ENCODE measurements around the gene TMCC1. TPM values are rescaled to one million over a fixed set of nuclear protein-coding genes. Genes with fewer than 3 reads are reported as not detected.

TMCC1 gene
- polyA plus RNA-seq, 2 of the 4 experiments (the other 2 are of a cell fraction): 30.3 to 75.7 TPM

DNA sequence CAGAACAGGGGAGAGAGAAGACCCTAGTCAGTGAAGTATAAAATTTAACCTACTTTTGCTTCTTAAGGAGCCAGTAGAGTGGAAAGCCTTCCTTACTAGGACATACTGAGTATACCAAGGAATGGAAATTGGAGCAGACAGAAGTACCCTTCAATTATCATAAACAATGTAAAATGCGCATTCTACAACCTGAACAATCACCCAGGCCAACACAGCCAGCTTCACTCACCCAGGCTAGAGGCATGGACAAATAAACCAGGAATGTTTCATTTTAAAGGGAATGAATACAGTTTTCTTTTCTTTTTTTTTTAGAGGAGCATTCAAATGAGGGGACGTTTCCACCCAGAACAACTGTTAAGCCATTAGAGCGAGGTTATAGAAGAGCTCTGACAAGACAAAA, 245.1 kb downstream of the TMCC1 start:
- ATAC-seq (no peak), DNase-seq (ENCODE audit: low read depth in 1 of 2, low spot score in 1 of 2) (no peak), FAIRE-seq (no peak)
- 83% methylated on average over 3 of the region's 3 CpGs for WGBS (ENCODE audit: missing lambda C conversion rate)
- POLR2A ChIA-PET: no interaction called here
- Histone ChIP-seq H3K4me2 (no peak overlapping the region), H3K4me1 (peaks cover 44% of the 10 kb centered on the region), H3K9me3 (no peaks in the 10 kb centered on the region), H3K4me3 (no peak overlapping the region), H3K27ac (peak overlapping the region in 1 of 2 experiments; percentile 93; a peak in 4 of 6 replicates)
- TF ChIP-seq, protein P1, sequence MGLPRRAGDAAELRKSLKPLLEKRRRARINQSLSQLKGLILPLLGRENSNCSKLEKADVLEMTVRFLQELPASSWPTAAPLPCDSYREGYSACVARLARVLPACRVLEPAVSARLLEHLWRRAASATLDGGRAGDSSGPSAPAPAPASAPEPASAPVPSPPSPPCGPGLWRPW (IDR thresholded peaks at IDR 0.05): no peak
- no peak for TF ChIP-seq PHF8 (IDR thresholded peaks at IDR 0.05; ENCODE audit: borderline replicate concordance, low read depth)
- no peak for TF ChIP-seq NPAS2 (CRISPR knock-in tag; IDR thresholded peaks at IDR 0.05; ENCODE audit: borderline replicate concordance)
- no peak for TF ChIP-seq RAD21 (conservative IDR thresholded peaks at IDR 0.05 in 1 of 2, IDR thresholded peaks at IDR 0.05 in 1 of 2)
- no peak for TF ChIP-seq BHLHE40 (IDR thresholded peaks at IDR 0.05; ENCODE audit: low read depth, low read length)
- no peak for TF ChIP-seq TP53 (CRISPR knock-in tag; IDR thresholded peaks at IDR 0.05)
- TF ChIP-seq KDM1A (IDR thresholded peaks at IDR 0.05; ENCODE audit: low read depth): no peak
- no peak for TF ChIP-seq HDAC2 (IDR thresholded peaks at IDR 0.05)
- TF ChIP-seq FOSB (CRISPR knock-in tag; IDR thresholded peaks at IDR 0.05): no peak
- CTCF ChIA-PET: interaction anchor here (0.7 to 6.7 kb wide), 6 partner anchors 15 to 344 kb away, joined by 3 to 94 read pairs (median 6); no protein-coding TSS in a partner anchor

DNA sequence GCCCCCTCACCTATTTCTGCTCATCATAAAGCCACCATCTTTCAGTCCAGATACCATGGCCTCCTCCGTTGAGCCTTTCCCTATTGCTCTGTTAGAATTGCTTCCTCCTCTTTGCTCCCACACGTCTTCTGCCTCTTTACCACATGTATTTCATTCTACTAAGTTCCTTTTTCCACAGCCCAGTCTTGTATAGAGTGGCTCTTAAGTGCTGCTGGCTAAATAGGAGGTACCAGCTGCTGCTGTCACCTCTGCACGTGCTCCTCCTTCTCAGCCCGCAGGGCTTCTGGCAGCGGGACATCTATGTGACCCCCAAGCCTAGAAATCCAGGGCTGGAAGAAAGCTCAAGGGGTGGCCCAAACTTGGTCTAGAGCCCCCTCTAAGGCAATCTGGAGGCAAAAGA, 248.2 kb downstream of the TMCC1 start:
- no peak for FAIRE-seq
- Histone ChIP-seq H3K4me3 (no peak overlapping the region), H3K4me2 (no peak overlapping the region), H3K4me1 (peaks cover 32% of the 10 kb centered on the region), H3K9me3 (no peaks in the 10 kb centered on the region), H3K27ac (peak overlapping the region in 1 of 2 experiments; percentile 40; a peak in 3 of 6 replicates)
- POLR2A ChIA-PET: no interaction called here
- ATAC-seq: no peak
- no peak for DNase-seq (ENCODE audit: low read depth in 1 of 2, low spot score in 1 of 2)
- WGBS (ENCODE audit: missing lambda C conversion rate): 90% methylated on average over 5 of the region's 5 CpGs
- CTCF ChIA-PET: interaction anchor here (6.7 kb wide), 1 partner anchor 181 kb away, joined by 94 read pairs; no protein-coding TSS in a partner anchor
- TF ChIP-seq BHLHE40 (IDR thresholded peaks at IDR 0.05; ENCODE audit: low read depth, low read length): no peak
- TF ChIP-seq ESRRA (IDR thresholded peaks at IDR 0.05; ENCODE audit: borderline replicate concordance, low read length): no peak
- TF ChIP-seq CBX2 (IDR thresholded peaks at IDR 0.05; ENCODE audit: borderline replicate concordance, low read depth): no peak
- TF ChIP-seq HOXA7 (CRISPR knock-in tag; IDR thresholded peaks at IDR 0.05): no peak
- TF ChIP-seq, protein P2, sequence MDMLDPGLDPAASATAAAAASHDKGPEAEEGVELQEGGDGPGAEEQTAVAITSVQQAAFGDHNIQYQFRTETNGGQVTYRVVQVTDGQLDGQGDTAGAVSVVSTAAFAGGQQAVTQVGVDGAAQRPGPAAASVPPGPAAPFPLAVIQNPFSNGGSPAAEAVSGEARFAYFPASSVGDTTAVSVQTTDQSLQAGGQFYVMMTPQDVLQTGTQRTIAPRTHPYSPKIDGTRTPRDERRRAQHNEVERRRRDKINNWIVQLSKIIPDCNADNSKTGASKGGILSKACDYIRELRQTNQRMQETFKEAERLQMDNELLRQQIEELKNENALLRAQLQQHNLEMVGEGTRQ (IDR thresholded peaks at IDR 0.05): no peak
- no peak for TF ChIP-seq TP53 (CRISPR knock-in tag; IDR thresholded peaks at IDR 0.05)
- no peak for TF ChIP-seq ZSCAN20 (CRISPR knock-in tag; IDR thresholded peaks at IDR 0.05)
- TF ChIP-seq, protein P3, sequence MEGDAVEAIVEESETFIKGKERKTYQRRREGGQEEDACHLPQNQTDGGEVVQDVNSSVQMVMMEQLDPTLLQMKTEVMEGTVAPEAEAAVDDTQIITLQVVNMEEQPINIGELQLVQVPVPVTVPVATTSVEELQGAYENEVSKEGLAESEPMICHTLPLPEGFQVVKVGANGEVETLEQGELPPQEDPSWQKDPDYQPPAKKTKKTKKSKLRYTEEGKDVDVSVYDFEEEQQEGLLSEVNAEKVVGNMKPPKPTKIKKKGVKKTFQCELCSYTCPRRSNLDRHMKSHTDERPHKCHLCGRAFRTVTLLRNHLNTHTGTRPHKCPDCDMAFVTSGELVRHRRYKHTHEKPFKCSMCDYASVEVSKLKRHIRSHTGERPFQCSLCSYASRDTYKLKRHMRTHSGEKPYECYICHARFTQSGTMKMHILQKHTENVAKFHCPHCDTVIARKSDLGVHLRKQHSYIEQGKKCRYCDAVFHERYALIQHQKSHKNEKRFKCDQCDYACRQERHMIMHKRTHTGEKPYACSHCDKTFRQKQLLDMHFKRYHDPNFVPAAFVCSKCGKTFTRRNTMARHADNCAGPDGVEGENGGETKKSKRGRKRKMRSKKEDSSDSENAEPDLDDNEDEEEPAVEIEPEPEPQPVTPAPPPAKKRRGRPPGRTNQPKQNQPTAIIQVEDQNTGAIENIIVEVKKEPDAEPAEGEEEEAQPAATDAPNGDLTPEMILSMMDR (IDR thresholded peaks at IDR 0.05): no peak
- TF ChIP-seq NPAS2 (CRISPR knock-in tag; IDR thresholded peaks at IDR 0.05; ENCODE audit: borderline replicate concordance): no peak
- no peak for TF ChIP-seq RARB (CRISPR knock-in tag; IDR thresholded peaks at IDR 0.05)

DNA sequence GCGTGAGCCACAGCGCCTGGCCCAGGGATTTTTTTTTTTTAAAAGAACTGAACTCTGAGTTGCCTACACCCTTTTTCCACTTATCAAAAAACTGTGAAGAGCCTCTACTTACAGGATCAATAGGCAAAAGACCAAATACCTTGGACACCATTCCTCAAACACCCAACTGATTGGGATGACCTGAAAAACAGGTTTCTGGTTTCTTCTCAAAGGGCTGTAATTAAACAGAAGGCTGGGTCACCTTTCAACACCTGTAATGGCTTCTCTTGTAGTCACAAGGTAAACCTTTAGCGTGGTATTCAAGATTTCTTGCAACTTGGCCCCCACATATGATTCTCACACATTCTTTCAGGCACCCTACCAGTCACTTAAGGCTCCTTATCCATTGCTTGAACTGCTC, 248.7 kb downstream of the TMCC1 start:
- DNase-seq (ENCODE audit: low read depth in 1 of 2, low spot score in 1 of 2): no peak
- POLR2A ChIA-PET: no interaction called here
- Histone ChIP-seq H3K9me3 (no peaks in the 10 kb centered on the region), H3K4me1 (peaks cover 28% of the 10 kb centered on the region), H3K4me2 (no peak overlapping the region), H3K27ac (peak overlapping the region in 1 of 2 experiments; percentile 40; a peak in 2 of 6 replicates), H3K4me3 (no peak overlapping the region)
- TF ChIP-seq ZNF302 (CRISPR knock-in tag; IDR thresholded peaks at IDR 0.05) (no peak), JUNB (IDR thresholded peaks at IDR 0.05) (no peak), NFE2L2 (conservative IDR thresholded peaks at IDR 0.05; ENCODE audit: low read length) (no peak), POLR2AphosphoS2 (conservative IDR thresholded peaks at IDR 0.05; ENCODE audit: low read length) (no peak)
- TF ChIP-seq, protein P4, sequence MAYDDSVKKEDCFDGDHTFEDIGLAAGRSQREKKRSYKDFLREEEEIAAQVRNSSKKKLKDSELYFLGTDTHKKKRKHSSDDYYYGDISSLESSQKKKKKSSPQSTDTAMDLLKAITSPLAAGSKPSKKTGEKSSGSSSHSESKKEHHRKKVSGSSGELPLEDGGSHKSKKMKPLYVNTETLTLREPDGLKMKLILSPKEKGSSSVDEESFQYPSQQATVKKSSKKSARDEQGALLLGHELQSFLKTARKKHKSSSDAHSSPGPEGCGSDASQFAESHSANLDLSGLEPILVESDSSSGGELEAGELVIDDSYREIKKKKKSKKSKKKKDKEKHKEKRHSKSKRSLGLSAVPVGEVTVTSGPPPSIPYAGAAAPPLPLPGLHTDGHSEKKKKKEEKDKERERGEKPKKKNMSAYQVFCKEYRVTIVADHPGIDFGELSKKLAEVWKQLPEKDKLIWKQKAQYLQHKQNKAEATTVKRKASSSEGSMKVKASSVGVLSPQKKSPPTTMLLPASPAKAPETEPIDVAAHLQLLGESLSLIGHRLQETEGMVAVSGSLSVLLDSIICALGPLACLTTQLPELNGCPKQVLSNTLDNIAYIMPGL (CRISPR knock-in tag; IDR thresholded peaks at IDR 0.05; ENCODE audit: borderline replicate concordance): no peak
- no peak for FAIRE-seq
- CTCF ChIA-PET: interaction anchor here (6.7 kb wide), 1 partner anchor 182 kb away, joined by 94 read pairs; no protein-coding TSS in a partner anchor
- WGBS (ENCODE audit: missing lambda C conversion rate): 98% methylated on average over 3 of the region's 3 CpGs
- no peak for ATAC-seq

Data from A549 (cell line).